GM19351 (cell line): ENCODE measurements around the gene EEF1AKMT3.

Experiments
- ATAC-seq: cut with Tn5 transposase; IDR thresholded peaks from one replicate; pipeline ENCODE4 v1.9.1; 2021; ENCODE audit warnings: mild to moderate bottlenecking, moderate library complexity; ENCODE audit not compliant: unreplicated experiment

EEF1AKMT3 gene

GRCh38 chr12:57782243-57782607 lies 9.8 kb downstream of the EEF1AKMT3 start:
- ATAC-seq = peak; percentile 7

- ATAC-seq = peak; percentile 93
Measured at GRCh38 chr12:57782608-57783465, 10.4 kb downstream of the EEF1AKMT3 start, which contains the start of gene TSFM. Gene TSFM (plus strand): TSS chr12:57782787. CDS start chr12:57782802, 15 bp downstream.

GRCh38 chr12:57783466-57783801 lies 11.0 kb downstream of the EEF1AKMT3 start:
- ATAC-seq = no peak

- no peak for ATAC-seq
Measured at GRCh38 chr12:57783861-57784260, 11.4 kb downstream of the EEF1AKMT3 start.

- ATAC-seq = no peak
Measured at GRCh38 chr12:57793920-57794319, 21.5 kb downstream of the EEF1AKMT3 start.

- ATAC-seq = no peak
Measured at GRCh38 chr12:57795354-57795753, 22.9 kb downstream of the EEF1AKMT3 start.

- no peak for ATAC-seq
Measured at GRCh38 chr12:57796996-57797395, 24.6 kb downstream of the EEF1AKMT3 start.

GRCh38 chr12:57797933-57798332 lies 25.5 kb downstream of the EEF1AKMT3 start:
- ATAC-seq = no peak

- ATAC-seq = no peak
Measured at GRCh38 chr12:57800965-57801364, 28.6 kb downstream of the EEF1AKMT3 start.

- no peak for ATAC-seq
Measured at GRCh38 chr12:57802607-57803006, 30.2 kb downstream of the EEF1AKMT3 start.

- ATAC-seq = no peak
Measured at GRCh38 chr12:57803319-57803893, 31.0 kb downstream of the EEF1AKMT3 start.

GRCh38 chr12:57806677-57807076 lies 34.3 kb downstream of the EEF1AKMT3 start:
- ATAC-seq = no peak

GRCh38 chr12:57807285-57807684 lies 34.9 kb downstream of the EEF1AKMT3 start:
- ATAC-seq = no peak

GRCh38 chr12:57808351-57808750 lies 35.9 kb downstream of the EEF1AKMT3 start:
- no peak for ATAC-seq

GRCh38 chr12:57809425-57809824 lies 37.0 kb downstream of the EEF1AKMT3 start:
- no peak for ATAC-seq

- no peak for ATAC-seq
Measured at GRCh38 chr12:57810450-57810849, 38.0 kb downstream of the EEF1AKMT3 start.

GRCh38 chr12:57811028-57811755 lies 38.8 kb downstream of the EEF1AKMT3 start:
- no peak for ATAC-seq

- ATAC-seq = no peak
Measured at GRCh38 chr12:57813111-57813970, 40.9 kb downstream of the EEF1AKMT3 start.

- no peak for ATAC-seq
Measured at GRCh38 chr12:57813971-57814772, 41.8 kb downstream of the EEF1AKMT3 start.
